H9 (cell line): ENCODE measurements around the gene ADI1. TPM values are rescaled to one million over a fixed set of nuclear protein-coding genes. Genes with fewer than 3 reads are reported as not detected.

Experiments
- DNase-seq: peaks from one replicate; pipeline ENCODE4 v3.0.0-alpha.2; 2017
- H2AFZ ChIP-seq: one replicate; pipeline ENCODE4 v1.6.1; 2013; ENCODE audit warnings: mild to moderate bottlenecking, low read length, control low read depth, moderate library complexity
- H2AK5ac ChIP-seq: 2 replicates; pipeline ENCODE4 v1.6.1; 2013; ENCODE audit warnings: low read length, control low read depth, mixed read lengths; ENCODE audit not compliant: insufficient read length
- H2BK120ac ChIP-seq: one replicate; pipeline ENCODE4 v1.6.1; 2013; ENCODE audit warnings: low read depth, mild to moderate bottlenecking, low read length, control low read depth, inconsistent platforms; ENCODE audit not compliant: poor library complexity, severe bottlenecking
- H2BK12ac ChIP-seq: 2 replicates; pipeline ENCODE4 v1.6.1; 2013; ENCODE audit warnings: low read length, control low read depth, mixed read lengths, low read depth; ENCODE audit not compliant: insufficient read length
- H2BK15ac ChIP-seq: 2 replicates; pipeline ENCODE4 v1.6.1; 2013; ENCODE audit warnings: low read depth, low read length, control low read depth
- H2BK20ac ChIP-seq: one replicate; pipeline ENCODE4 v1.6.1; 2013; ENCODE audit warnings: low read depth, mild to moderate bottlenecking, low read length, control low read depth, inconsistent platforms; ENCODE audit not compliant: poor library complexity, severe bottlenecking
- H2BK5ac ChIP-seq: 2 replicates; pipeline ENCODE4 v1.6.1; 2013; ENCODE audit warnings: low read length, control low read depth, mixed read lengths; ENCODE audit not compliant: insufficient read length
- H3K14ac ChIP-seq: 2 replicates; pipeline ENCODE4 v1.6.1; 2013; ENCODE audit warnings: low read length, control low read depth; ENCODE audit not compliant: insufficient read depth
- H3K18ac ChIP-seq: 2 replicates; pipeline ENCODE4 v1.6.1; 2013; ENCODE audit warnings: low read depth, mild to moderate bottlenecking, mixed read lengths, low read length, control low read depth; ENCODE audit not compliant: insufficient read length
- H3K23ac ChIP-seq: 2 replicates; pipeline ENCODE4 v1.6.1; 2013; ENCODE audit warnings: low read length, control low read depth, mixed read lengths, low read depth; ENCODE audit not compliant: insufficient read length
- H3K23me2 ChIP-seq: 2 replicates; pipeline ENCODE4 v1.6.1; 2013; ENCODE audit warnings: low read depth, mild to moderate bottlenecking, mixed read lengths, low read length, control low read depth; ENCODE audit not compliant: insufficient read length, poor library complexity, severe bottlenecking
- H3K27ac ChIP-seq: 2 replicates; pipeline ENCODE4 v1.5.1; 2013; ENCODE audit warnings: low read length, control low read depth, mixed read lengths, low read depth; ENCODE audit not compliant: insufficient read length
- H3K27me3 ChIP-seq: 2 replicates; pipeline ENCODE4 v1.6.1; 2013; ENCODE audit warnings: low read length, control low read depth, inconsistent platforms; ENCODE audit not compliant: insufficient read depth
- H3K4ac ChIP-seq: 2 replicates; pipeline ENCODE4 v1.6.1; 2013; ENCODE audit warnings: low read depth, mild to moderate bottlenecking, control low read depth, inconsistent platforms, low read length, moderate library complexity
- H3K4me1 ChIP-seq: 2 replicates; pipeline ENCODE4 v1.6.1; 2013; ENCODE audit warnings: low read length, control low read depth, inconsistent platforms; ENCODE audit not compliant: insufficient read depth
- H3K4me2 ChIP-seq: 2 replicates; pipeline ENCODE4 v1.6.1; 2013; ENCODE audit warnings: low read length, control low read depth, mixed read lengths; ENCODE audit not compliant: insufficient read length, insufficient read depth
- H3K56ac ChIP-seq: 2 replicates; pipeline ENCODE4 v1.6.1; 2013; ENCODE audit warnings: low read depth, mild to moderate bottlenecking, mixed read lengths, low read length, control low read depth; ENCODE audit not compliant: insufficient read length
- H3K79me1 ChIP-seq: 2 replicates; pipeline ENCODE4 v1.6.1; 2013; ENCODE audit warnings: low read depth, mild to moderate bottlenecking, moderate library complexity, low read length, control low read depth, inconsistent platforms; ENCODE audit not compliant: insufficient read depth, poor library complexity, severe bottlenecking
- H3K79me2 ChIP-seq: 2 replicates; pipeline ENCODE4 v1.6.1; 2013; ENCODE audit warnings: low read length, control low read depth, inconsistent platforms; ENCODE audit not compliant: insufficient read depth
- H3K9ac ChIP-seq: 2 replicates; pipeline ENCODE4 v1.6.1; 2013; ENCODE audit warnings: low read length, control low read depth, mixed read lengths; ENCODE audit not compliant: insufficient read length; ENCODE audit errors: extremely low read depth
- H3K9me3 ChIP-seq: one replicate; pipeline ENCODE4 v1.6.1; 2013; ENCODE audit warnings: low read depth, low read length, inconsistent platforms; ENCODE audit not compliant: control insufficient read depth
- H3T11ph ChIP-seq: one replicate; pipeline ENCODE4 v1.6.1; 2013; ENCODE audit warnings: mild to moderate bottlenecking, low read length, control low read depth, inconsistent platforms
- H4K20me1 ChIP-seq: one replicate; pipeline ENCODE4 v1.6.1; 2013; ENCODE audit not compliant: control insufficient read depth, insufficient read length, insufficient read depth
- H4K5ac ChIP-seq: 2 replicates; pipeline ENCODE4 v1.6.1; 2013; ENCODE audit warnings: low read depth, mild to moderate bottlenecking, mixed read lengths, low read length, control low read depth; ENCODE audit not compliant: insufficient read length
- H4K8ac ChIP-seq: replicated peaks from 2 replicates; pipeline ENCODE4 v1.6.1; 2013; ENCODE audit warnings: low read length, control low read depth, mixed read lengths, low read depth; ENCODE audit not compliant: insufficient read length
- H4K91ac ChIP-seq: 2 replicates; pipeline ENCODE4 v1.6.1; 2013; ENCODE audit warnings: low read depth, mild to moderate bottlenecking, moderate library complexity, mixed read lengths, low read length, control low read depth; ENCODE audit not compliant: insufficient read length
- H3K27ac Mint-ChIP-seq, 3 experiments: 2 replicates in 2 of 3; 3 replicates in 1 of 3; pipeline ENCODE4 v1.8.0; 2020 to 2021; ENCODE audit warnings: mixed read lengths in 3 of 3, mild to moderate bottlenecking in 1 of 3, moderate library complexity in 1 of 3
- H3K27me3 Mint-ChIP-seq: 2 replicates; pipeline ENCODE4 v1.8.0; 2021; ENCODE audit warnings: low read depth, mild to moderate bottlenecking, moderate library complexity, mixed read lengths
- H3K36me3 Mint-ChIP-seq, 3 experiments: 2 replicates in 2 of 3; 3 replicates in 1 of 3; pipeline ENCODE4 v1.8.0; 2020 to 2021; ENCODE audit warnings: low read depth in 3 of 3, mixed read lengths in 3 of 3; ENCODE audit not compliant: insufficient read depth in 1 of 3
- H3K4me1 Mint-ChIP-seq, 2 experiments: 2 replicates each; pipeline ENCODE4 v1.8.0; 2020; ENCODE audit warnings: mixed read lengths in 2 of 2
- H3K4me3 Mint-ChIP-seq, 2 experiments: 2 replicates in 1 of 2; 3 replicates in 1 of 2; pipeline ENCODE4 v1.8.0; 2020 to 2021; ENCODE audit warnings: mild to moderate bottlenecking in 2 of 2, mixed read lengths in 2 of 2, moderate library complexity in 1 of 2
- H3K9me3 Mint-ChIP-seq, 2 experiments: 2 replicates in 1 of 2; 3 replicates in 1 of 2; pipeline ENCODE4 v1.8.0; 2020; ENCODE audit warnings: mild to moderate bottlenecking in 2 of 2, mixed read lengths in 2 of 2, moderate library complexity in 1 of 2
- WGBS: extraction: QIAGEN DNeasy Blood & Tissue Kit; methylation state at CpG from one replicate; pipeline ENCODE4 v1.1.7; 2013; ENCODE audit warnings: missing lambda C conversion rate, low lambda C conversion rate, mixed read lengths; ENCODE audit not compliant: insufficient read length; ENCODE audit errors: extremely low coverage; 5-methylcytosine and 5-hydroxymethylcytosine counted together
- total RNA-seq: library from RNA; stranded (reverse); gene quantifications from 2 replicates; pipeline ENCODE4 v1.2.1, GENCODE V29; 2021
- TF ChIP-seq, protein P1 (sequence below): fragments of 200-600 bp; sonication (generic); conservative IDR thresholded peaks from 3 replicates; pipeline ENCODE4 v1.8.0; 2021; ENCODE audit warnings: antibody characterized with exemption, mild to moderate bottlenecking

The ADI1 gene
- total RNA-seq, 1 experiment from 2014 or later: 23.4 TPM

DNA sequence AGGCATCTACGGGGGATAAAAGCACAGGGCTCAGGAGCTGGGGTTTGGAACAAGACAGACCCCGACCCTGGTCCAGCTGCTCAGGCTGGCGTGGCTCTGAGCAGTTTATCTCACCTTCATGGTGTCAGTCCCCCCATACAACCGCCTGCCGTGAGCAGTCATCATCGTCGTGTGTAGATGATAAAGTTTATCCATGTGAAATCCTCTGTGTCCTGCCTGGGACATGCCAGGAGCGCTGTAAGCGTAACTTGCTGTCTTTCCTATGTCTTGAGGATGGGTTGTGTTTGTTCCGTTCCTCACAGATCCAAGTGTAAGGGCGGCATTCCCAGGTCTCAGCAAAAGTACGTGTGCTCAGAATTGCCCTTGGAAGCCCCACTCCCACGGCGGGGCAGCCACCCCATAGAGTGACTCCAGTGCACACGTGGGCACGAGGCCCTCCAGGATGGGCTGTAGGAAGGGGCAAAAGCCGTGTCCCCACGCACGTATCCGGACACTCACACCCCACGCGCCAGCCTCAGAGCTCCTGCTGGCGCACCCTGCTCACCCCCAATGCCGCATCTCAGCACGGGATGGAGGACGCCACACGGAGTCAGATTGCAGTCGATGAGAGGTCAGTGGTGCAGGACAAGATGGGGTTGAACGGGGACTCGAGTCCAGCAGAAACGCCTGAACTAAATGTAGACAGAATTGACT, 50.9 kb downstream of the ADI1 start:
- Histone ChIP-seq H2BK12ac (no peak overlapping the region), H4K8ac (no peak overlapping the region), H3K4ac (no peak overlapping the region), H3K23ac (no peak overlapping the region), H3K56ac (no peak overlapping the region), H3K4me2 (no peak overlapping the region), H3K23me2 (no peaks in the 10 kb centered on the region), H3K9ac (no peak overlapping the region), H3K79me2 (no peaks in the 10 kb centered on the region), H3K79me1 (no peaks in the 10 kb centered on the region), H4K5ac (no peak overlapping the region), H2AFZ (no peak overlapping the region), H3K27ac (no peak overlapping the region), H2BK15ac (no peak overlapping the region), H2BK5ac (no peak overlapping the region), H3K9me3 (no peaks in the 10 kb centered on the region), H3K4me1 (no peaks in the 10 kb centered on the region), H3K27me3 (no peaks in the 10 kb centered on the region), H2BK20ac (no peak overlapping the region), H2AK5ac (no peak overlapping the region), H4K91ac (no peak overlapping the region), H3K18ac (no peak overlapping the region), H3K14ac (no peak overlapping the region; the same call in 1 of the 2 replicates), H3T11ph (no peak overlapping the region), H4K20me1 (no peaks in the 10 kb centered on the region), H2BK120ac (no peak overlapping the region)
- H3K27me3 Mint-ChIP-seq: no peaks in the 10 kb centered on the region
- H3K4me3 Mint-ChIP-seq: no peak overlapping the region
- peaks cover 9 to 15% of the 10 kb centered on the region in 2 experiments for H3K4me1 Mint-ChIP-seq
- peaks cover 19 to 54% (median 27%) of the 10 kb centered on the region in 3 experiments; a peak in 6 of 7 replicates for H3K36me3 Mint-ChIP-seq
- peak overlapping the region in 1 of 3 experiments; percentile 84; a peak in 3 of 7 replicates for H3K27ac Mint-ChIP-seq
- H3K9me3 Mint-ChIP-seq: no peaks in the 10 kb centered on the region
- WGBS: no CpG with 5 or more reads among the region's 31 CpGs
- no peak for DNase-seq
- TF ChIP-seq, protein P1, sequence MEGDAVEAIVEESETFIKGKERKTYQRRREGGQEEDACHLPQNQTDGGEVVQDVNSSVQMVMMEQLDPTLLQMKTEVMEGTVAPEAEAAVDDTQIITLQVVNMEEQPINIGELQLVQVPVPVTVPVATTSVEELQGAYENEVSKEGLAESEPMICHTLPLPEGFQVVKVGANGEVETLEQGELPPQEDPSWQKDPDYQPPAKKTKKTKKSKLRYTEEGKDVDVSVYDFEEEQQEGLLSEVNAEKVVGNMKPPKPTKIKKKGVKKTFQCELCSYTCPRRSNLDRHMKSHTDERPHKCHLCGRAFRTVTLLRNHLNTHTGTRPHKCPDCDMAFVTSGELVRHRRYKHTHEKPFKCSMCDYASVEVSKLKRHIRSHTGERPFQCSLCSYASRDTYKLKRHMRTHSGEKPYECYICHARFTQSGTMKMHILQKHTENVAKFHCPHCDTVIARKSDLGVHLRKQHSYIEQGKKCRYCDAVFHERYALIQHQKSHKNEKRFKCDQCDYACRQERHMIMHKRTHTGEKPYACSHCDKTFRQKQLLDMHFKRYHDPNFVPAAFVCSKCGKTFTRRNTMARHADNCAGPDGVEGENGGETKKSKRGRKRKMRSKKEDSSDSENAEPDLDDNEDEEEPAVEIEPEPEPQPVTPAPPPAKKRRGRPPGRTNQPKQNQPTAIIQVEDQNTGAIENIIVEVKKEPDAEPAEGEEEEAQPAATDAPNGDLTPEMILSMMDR: no peak
